Stimulated activated CD8-positive, alpha-beta memory T cell treated with anti-CD3 and anti-CD28 coated beads, Interleukin-15, amount 100 ng/mL, for 24 hours (primary cell): ENCODE results near the gene SLC39A2.
A peak's percentile ranks its signal among the peaks of the same experiment; 100 is the strongest.
"Not testable (repeated sequence)": the region's sequence is repeated elsewhere in the genome, so short reads cannot be mapped to it uniquely, and the experiment has no call there.

Source experiments
- DNase-seq: peaks from one replicate; pipeline ENCODE4 v3.0.0-alpha.2; 2020; ENCODE audit warnings: low read depth

The SLC39A2 gene

DNA sequence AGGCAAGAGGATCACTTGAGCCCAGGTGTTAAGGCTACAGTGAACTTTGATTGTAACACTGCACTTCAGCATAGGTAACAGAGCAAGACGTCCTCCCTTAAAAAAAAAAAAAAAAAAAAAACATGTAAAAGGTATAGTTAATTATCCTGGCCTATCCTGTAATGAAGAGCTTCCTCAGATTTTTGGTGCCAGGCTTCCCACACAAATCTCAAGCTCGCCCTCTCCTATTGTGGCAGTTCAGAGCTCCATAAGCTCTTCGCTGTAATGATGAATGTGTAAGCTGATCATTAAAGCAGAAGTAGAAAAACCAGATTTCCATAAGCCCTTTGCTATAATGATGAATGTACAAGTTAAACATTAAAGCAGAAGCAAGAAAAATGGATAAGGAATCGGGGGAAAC lies 2.0 kb upstream of the SLC39A2 start:
- DNase-seq = no peak

- DNase-seq = no peak
Measured at GRCh38 chr14:20997564-20997963, 1.5 kb upstream of the SLC39A2 start.

GRCh38 chr14:20998139-20998538 lies 954 bp upstream of the SLC39A2 start:
- DNase-seq = no peak

DNA sequence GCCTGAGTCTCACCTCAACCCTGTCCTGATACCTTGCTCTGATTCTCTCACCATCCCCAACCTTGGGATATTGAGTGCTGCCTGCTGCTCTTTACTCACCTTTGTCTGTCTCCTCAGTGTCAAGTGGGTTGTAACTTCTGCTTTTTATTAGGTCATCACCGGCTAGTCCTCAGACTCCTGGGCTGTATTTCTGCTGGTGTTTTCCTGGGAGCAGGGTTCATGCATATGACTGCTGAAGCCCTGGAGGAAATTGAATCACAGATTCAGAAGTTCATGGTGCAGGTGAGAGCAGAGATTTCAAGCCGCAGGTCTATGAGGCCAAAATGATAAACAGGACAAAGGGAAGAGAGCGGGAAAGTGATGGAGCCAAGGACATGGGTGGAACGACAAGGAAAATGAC lies 498 bp downstream of the SLC39A2 start:
- no peak for DNase-seq

DNA sequence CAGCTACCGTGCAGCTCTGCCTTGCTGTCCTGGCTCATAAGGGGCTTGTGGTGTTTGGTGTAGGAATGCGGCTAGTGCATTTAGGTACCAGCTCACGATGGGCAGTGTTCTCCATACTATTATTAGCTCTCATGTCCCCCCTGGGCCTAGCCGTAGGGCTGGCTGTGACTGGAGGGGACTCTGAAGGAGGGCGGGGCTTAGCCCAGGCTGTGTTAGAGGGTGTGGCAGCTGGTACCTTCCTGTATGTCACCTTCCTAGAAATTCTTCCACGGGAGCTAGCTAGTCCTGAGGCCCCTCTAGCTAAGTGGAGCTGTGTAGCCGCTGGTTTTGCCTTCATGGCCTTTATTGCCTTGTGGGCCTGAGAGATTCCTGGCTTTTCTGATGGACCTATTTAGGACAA lies 2.1 kb downstream of the SLC39A2 start:
- DNase-seq = no peak

GRCh38 chr14:21003788-21004346 lies 4.8 kb downstream of the SLC39A2 start:
- no peak for DNase-seq

- not testable (repeated sequence) for DNase-seq
Measured at GRCh38 chr14:21009721-21010120, 10.6 kb downstream of the SLC39A2 start.

GRCh38 chr14:21011136-21011535 lies 12.0 kb downstream of the SLC39A2 start:
- no peak for DNase-seq

DNA sequence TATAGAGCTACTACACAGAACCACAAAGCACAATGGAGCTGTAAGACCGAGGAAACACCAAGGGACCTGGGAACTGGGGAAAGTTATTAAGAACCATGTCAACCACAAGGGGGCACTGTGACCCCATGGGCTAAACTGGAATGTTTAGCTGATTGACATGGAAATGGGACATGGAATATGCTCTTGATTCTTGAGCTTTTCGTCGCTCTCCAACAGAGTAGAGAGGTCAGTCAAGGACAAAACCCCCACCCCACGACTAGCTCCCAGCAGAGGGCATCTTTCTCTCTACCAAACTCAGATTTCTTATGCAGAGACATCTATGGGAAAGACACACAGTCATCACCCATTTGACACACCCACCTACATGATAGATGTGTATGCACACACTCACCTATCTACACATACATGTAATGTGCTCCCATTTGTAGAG lies 15.7 kb downstream of the SLC39A2 start:
- DNase-seq = peak; percentile 65

- no peak for DNase-seq
Measured at GRCh38 chr14:21015312-21015711, 16.2 kb downstream of the SLC39A2 start.

GRCh38 chr14:21016413-21017190 lies 17.5 kb downstream of the SLC39A2 start:
- DNase-seq = no peak

DNA sequence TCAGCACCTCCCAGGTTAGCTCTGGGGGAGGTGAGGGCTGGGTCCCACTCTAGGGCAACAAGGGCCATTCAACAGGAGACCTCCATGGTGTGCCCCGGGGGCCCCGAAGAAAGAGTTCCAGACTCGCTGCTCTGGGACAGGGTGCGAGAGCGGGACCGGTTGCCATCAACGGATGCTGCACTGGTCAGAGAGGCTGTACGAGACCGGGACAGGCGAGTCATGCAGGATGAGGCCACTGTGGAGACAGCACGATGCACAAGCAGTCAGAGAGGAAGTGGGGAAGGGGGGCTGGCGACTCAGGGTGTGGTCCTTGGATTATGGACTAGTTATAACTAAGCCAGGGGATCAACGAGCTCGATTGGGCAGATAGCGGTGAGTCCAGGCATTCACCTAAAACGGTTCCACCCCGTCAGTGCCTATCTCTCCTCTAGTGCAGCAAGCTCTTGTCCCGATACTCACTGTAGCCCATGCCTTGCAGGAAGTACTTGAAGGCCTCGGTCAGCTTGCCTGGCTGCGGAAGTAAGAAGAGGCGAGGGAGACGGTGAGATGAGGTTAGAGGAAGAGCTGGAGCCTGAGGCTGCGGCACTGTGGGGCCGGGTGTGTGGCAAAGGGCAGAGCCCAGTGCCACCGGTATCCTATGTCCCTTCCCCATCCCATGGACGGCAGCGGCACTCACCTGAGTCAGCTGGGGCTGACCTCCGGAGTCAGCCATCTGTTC lies 18.6 kb downstream of the SLC39A2 start:
- DNase-seq = no peak

- DNase-seq = no peak
Measured at GRCh38 chr14:21018286-21018685, 19.2 kb downstream of the SLC39A2 start.

GRCh38 chr14:21018781-21019180 lies 19.7 kb downstream of the SLC39A2 start:
- no peak for DNase-seq

GRCh38 chr14:21019366-21019765 lies 20.3 kb downstream of the SLC39A2 start:
- DNase-seq = no peak

GRCh38 chr14:21020977-21021545 lies 22.0 kb downstream of the SLC39A2 start:
- DNase-seq = no peak

DNA sequence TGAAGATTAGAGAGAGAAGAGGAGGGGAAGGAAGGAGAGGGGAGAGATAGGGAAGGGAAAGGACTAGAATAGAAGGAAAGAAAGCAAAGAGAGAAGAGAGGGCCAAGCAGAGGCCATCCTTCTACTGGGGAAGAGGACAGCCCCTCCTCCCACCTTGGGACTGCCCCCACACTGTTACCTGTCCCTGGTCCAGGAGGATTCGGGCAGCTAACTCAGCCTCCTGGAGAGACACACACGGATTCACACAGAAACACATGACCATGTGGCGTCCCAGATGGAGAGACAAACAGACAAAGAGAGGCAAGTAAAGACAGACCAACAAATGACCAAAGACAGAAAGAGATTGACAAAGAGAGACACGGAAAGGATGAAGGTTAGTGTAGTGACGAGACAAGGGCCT lies 23.6 kb downstream of the SLC39A2 start:
- no peak for DNase-seq

DNA sequence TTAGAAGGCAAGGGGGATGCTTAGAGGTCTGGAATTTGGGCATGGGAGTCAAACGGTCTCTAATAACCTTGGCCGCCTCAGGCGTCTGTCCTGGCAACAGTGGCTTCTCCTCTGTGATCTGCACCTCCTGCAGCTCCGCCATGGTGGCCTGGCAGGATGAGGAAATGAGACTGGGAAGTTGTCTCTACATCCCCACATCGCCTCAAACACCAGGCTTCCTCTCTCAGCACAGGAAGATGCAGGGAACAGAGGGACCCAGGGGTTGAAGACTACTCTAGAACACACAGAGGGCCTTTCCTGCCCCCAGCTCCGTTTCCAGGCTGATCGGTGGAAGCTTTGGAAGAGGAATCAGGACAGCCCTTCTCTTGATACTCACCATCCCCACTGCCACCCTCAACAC lies 24.1 kb downstream of the SLC39A2 start:
- DNase-seq = no peak

GRCh38 chr14:21023817-21024584 lies 24.9 kb downstream of the SLC39A2 start:
- no peak for DNase-seq

DNA sequence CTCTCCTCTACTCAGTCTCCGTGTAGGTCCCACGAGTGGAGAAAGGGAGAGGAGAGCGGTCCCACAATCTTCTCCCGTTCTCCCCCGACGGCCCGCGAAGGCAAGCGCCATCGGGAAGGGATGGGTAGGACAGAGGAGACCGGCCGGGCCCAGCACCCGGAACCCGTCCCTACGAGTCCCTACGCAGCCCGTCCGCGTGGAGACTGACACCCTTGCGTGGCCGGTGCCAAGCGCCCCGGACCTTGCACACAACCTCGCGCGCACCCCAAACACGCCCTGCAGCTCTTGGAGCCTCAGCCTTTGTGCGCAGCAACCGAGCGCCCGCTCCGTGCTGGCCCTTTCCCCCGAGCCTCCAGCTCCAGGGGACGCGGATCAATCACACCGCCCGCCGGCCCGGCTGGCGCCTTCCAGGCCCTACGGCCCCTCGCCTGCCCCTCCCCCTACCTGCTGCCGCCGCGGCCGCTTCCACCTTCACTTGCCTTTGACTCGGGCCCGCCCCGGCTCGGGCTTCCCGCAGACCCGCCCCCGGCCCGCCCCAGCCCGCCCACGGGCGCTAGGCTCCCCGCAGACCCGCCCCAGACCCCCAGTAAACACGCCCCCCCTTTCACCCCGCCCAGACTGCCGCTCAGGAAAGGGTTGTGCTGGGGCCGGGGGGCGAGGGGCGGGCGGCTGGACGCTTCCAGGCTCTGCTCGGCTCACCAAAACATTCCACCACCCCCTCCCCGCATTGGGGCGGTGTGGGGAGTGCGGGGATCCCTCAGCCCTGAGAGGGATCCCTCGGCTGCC lies 25.7 kb downstream of the SLC39A2 start, which contains the start of gene NDRG2:
Gene NDRG2 (minus strand): TSS at position 477 of the 786 bp plus-strand sequence. CDS start 1,746 bp downstream, outside the sequence.
- DNase-seq = peak; percentile 38
